ENCODE data around the gene RCAN3.
"Not testable (repeated sequence)": the region's sequence is repeated elsewhere in the genome, so short reads cannot be mapped to it uniquely, and the experiment has no call there.

Gene RCAN3

GRCh38 chr1:24514946-24515345 lies 12.3 kb downstream of the RCAN3 start:
- DNase-seq = no peak

- not testable (repeated sequence) for DNase-seq
Observed at GRCh38 chr1:24515671-24516209, 13.1 kb downstream of the RCAN3 start.

GRCh38 chr1:24516506-24516905 lies 13.9 kb downstream of the RCAN3 start:
- no peak for DNase-seq

- DNase-seq = no peak
Observed at GRCh38 chr1:24517898-24518297, 15.3 kb downstream of the RCAN3 start.

- not testable (repeated sequence) for DNase-seq
Observed at GRCh38 chr1:24520282-24520681, 17.6 kb downstream of the RCAN3 start.

- DNase-seq = no peak
Observed at GRCh38 chr1:24525606-24526005, 23.0 kb downstream of the RCAN3 start.

GRCh38 chr1:24526045-24526444 lies 23.4 kb downstream of the RCAN3 start:
- no peak for DNase-seq

GRCh38 chr1:24526940-24527542 lies 24.4 kb downstream of the RCAN3 start:
- DNase-seq = no peak

GRCh38 chr1:24528744-24529143 lies 26.1 kb downstream of the RCAN3 start:
- peak; percentile 31 for DNase-seq

GRCh38 chr1:24529292-24529691 lies 26.7 kb downstream of the RCAN3 start:
- DNase-seq = not testable (repeated sequence)

GRCh38 chr1:24535021-24535424 lies 32.4 kb downstream of the RCAN3 start:
- DNase-seq = no peak

- no peak for DNase-seq
Observed at GRCh38 chr1:24535778-24536177, 33.1 kb downstream of the RCAN3 start.

- DNase-seq = peak; percentile 61
Observed at GRCh38 chr1:24536391-24536840, 33.8 kb downstream of the RCAN3 start.

- no peak for DNase-seq
Observed at GRCh38 chr1:24540051-24540905, 37.6 kb downstream of the RCAN3 start.

- no peak for DNase-seq
Observed at GRCh38 chr1:24540906-24541710, 38.5 kb downstream of the RCAN3 start.

GRCh38 chr1:24541711-24542346 lies 39.2 kb downstream of the RCAN3 start:
- DNase-seq = no peak

- no peak for DNase-seq
Observed at GRCh38 chr1:24544239-24544638, 41.6 kb downstream of the RCAN3 start.

- no peak for DNase-seq
Observed at GRCh38 chr1:24545662-24546061, 43.0 kb downstream of the RCAN3 start.

GRCh38 chr1:24547195-24547594 lies 44.6 kb downstream of the RCAN3 start:
- no peak for DNase-seq

- DNase-seq = no peak
Observed at GRCh38 chr1:24548070-24548469, 45.4 kb downstream of the RCAN3 start.

- not testable (repeated sequence) for DNase-seq
Observed at GRCh38 chr1:24549210-24549609, 46.6 kb downstream of the RCAN3 start.

GRCh38 chr1:24551290-24551959 lies 48.8 kb downstream of the RCAN3 start:
- no peak for DNase-seq
